HCT116 (cell line): ENCODE results near the gene SEC23IP. TPM values are rescaled to one million over a fixed set of nuclear protein-coding genes. Genes with fewer than 3 reads are reported as not detected.

ENCODE experiments used
- ATAC-seq: fragments of 200-7000 bp; cut with Tn5 transposase; 2 replicates; pipeline ENCODE4 v1.9.1; 2020; ENCODE audit warnings: mild to moderate bottlenecking, moderate library complexity
- BruUV-seq: library from RNA; stranded (reverse); fragments of 400-500 nt; replicated peaks from 2 replicates; lab custom pipeline; 2021; lab: Mats Ljungman, UMichigan
- CTCF ChIA-PET: fragments of 300-600 bp; sonication (Branson Sonifier 250); formaldehyde crosslinking; loops from one replicate; lab custom pipeline; 2021; ENCODE audit warnings: antibody characterized with exemption; lab: Charles Lee
- POLR2A ChIA-PET: fragments of 300-600, 350-600 bp; sonication (Branson Sonifier 250); formaldehyde crosslinking; loops from one replicate; lab custom pipeline; 2021; ENCODE audit warnings: antibody characterized with exemption; lab: Charles Lee
- RAD21 ChIA-PET, 2 experiments: fragments of 300-600 bp; sonication (Branson Sonifier 250); formaldehyde crosslinking; loops; one replicate each; lab custom pipeline; 2023; ENCODE audit warnings: low total read pairs in 2 of 2; ENCODE audit not compliant: uncharacterized antibody in 2 of 2, unreplicated experiment in 2 of 2, low non-redundant PET in 1 of 2; lab: Charles Lee
- DNase-seq: peaks from one replicate; pipeline ENCODE4 v3.0.0-alpha.2; 2010; ENCODE audit warnings: low read depth, low spot score
- H2AFZ ChIP-seq: fragments of 200-600 bp; shearing (Covaris generic), sonication (generic); 2 replicates; pipeline ENCODE4 v1.6.1; 2017; ENCODE audit warnings: low read depth, mixed run types, mixed read lengths, antibody characterized with exemption, low read length; ENCODE audit not compliant: poor library complexity, severe bottlenecking
- H3K27ac ChIP-seq: 2 replicates; pipeline ENCODE4 v1.5.1; 2012; ENCODE audit warnings: low read depth, low read length
- H3K27me3 ChIP-seq: fragments of 200-600 bp; sonication (generic); 2 replicates; pipeline ENCODE4 v1.6.1; 2016; ENCODE audit warnings: mixed run types, low read length, mixed read lengths; ENCODE audit not compliant: insufficient read depth
- H3K36me3 ChIP-seq, 2 experiments: fragments of 200-500 bp in 1 of 2; fragments of 200-600 bp in 1 of 2; sonication (Bioruptor generic) in 1 of 2; sonication (generic) in 1 of 2; 2 replicates each; pipeline versions ENCODE4 v1.5.1 to v1.6.1; 2014 to 2016; ENCODE audit warnings: low read length in 2 of 2, inconsistent platforms in 1 of 2, mixed read lengths in 1 of 2, mixed run types in 1 of 2; ENCODE audit not compliant: insufficient read depth in 2 of 2, control insufficient read depth in 1 of 2
- H3K4me1 ChIP-seq, 2 experiments: fragments of 200-600 bp in 1 of 2; sonication (generic) in 1 of 2; 2 replicates each; pipeline versions ENCODE4 v1.5.1 to v1.6.1; 2012 to 2017; ENCODE audit warnings: low read length in 2 of 2, inconsistent platforms in 1 of 2, mild to moderate bottlenecking in 1 of 2, mixed read lengths in 1 of 2, mixed run types in 1 of 2, moderate library complexity in 1 of 2; ENCODE audit not compliant: insufficient read depth in 2 of 2, control insufficient read depth in 1 of 2
- H3K4me2 ChIP-seq: fragments of 200-600 bp; sonication (generic); 2 replicates; pipeline ENCODE4 v1.6.1; 2017; ENCODE audit warnings: mixed run types, low read length, mixed read lengths
- H3K4me3 ChIP-seq, 2 experiments: fragments of 200-600 bp in 1 of 2; sonication (generic) in 1 of 2; replicated peaks in 1 of 2; 2 replicates each; pipeline ENCODE4 v1.5.1; 2011 to 2016; ENCODE audit warnings: low read length in 2 of 2, control low read depth in 1 of 2, low read depth in 1 of 2, mild to moderate bottlenecking in 1 of 2, mixed read lengths in 1 of 2, mixed run types in 1 of 2
- H3K79me2 ChIP-seq: fragments of 200-600 bp; sonication (generic); 2 replicates; pipeline ENCODE4 v1.6.1; 2017; ENCODE audit warnings: mild to moderate bottlenecking, mixed run types, low read length, moderate library complexity, mixed read lengths; ENCODE audit not compliant: insufficient read depth
- H3K9ac ChIP-seq: fragments of 200-600 bp; sonication (generic); 2 replicates; pipeline ENCODE4 v1.6.1; 2016; ENCODE audit warnings: low read length, mixed read lengths
- H3K9me2 ChIP-seq: fragments of 200-600 bp; sonication (generic), shearing (Covaris generic); 2 replicates; pipeline ENCODE4 v1.6.1; 2017; ENCODE audit warnings: mixed run types, mild to moderate bottlenecking, moderate library complexity; ENCODE audit not compliant: insufficient read depth
- H3K9me3 ChIP-seq, 2 experiments: fragments of 200-500 bp in 1 of 2; fragments of 200-600 bp in 1 of 2; sonication (Bioruptor generic) in 1 of 2; sonication (generic) in 1 of 2; 2 replicates each; pipeline ENCODE4 v1.6.1; 2014 to 2017; ENCODE audit warnings: low read length in 2 of 2, mixed read lengths in 2 of 2, inconsistent platforms in 1 of 2, low read depth in 1 of 2, mild to moderate bottlenecking in 1 of 2, mixed run types in 1 of 2, moderate library complexity in 1 of 2; ENCODE audit not compliant: control insufficient read depth in 1 of 2, insufficient read depth in 1 of 2
- H4K20me1 ChIP-seq: fragments of 200-600 bp; sonication (generic), shearing (Covaris generic); 2 replicates; pipeline ENCODE4 v1.6.1; 2017; ENCODE audit warnings: mixed run types, mild to moderate bottlenecking, moderate library complexity; ENCODE audit not compliant: insufficient read depth
- ELF1 ChIP-seq: IDR thresholded peaks from 2 replicates; pipeline ENCODE4 v1.6.1; 2012; ENCODE audit warnings: low read depth, borderline replicate concordance
- EZH2 ChIP-seq: fragments of 200-600 bp; sonication (generic); IDR thresholded peaks from 2 replicates; pipeline ENCODE4 v1.6.1; 2017; ENCODE audit warnings: antibody characterized with exemption, mixed run types
- POLR2AphosphoS5 ChIP-seq: IDR thresholded peaks from 2 replicates; pipeline ENCODE4 v1.6.1; 2011; ENCODE audit warnings: mild to moderate bottlenecking, low read depth, low read length, moderate library complexity
- SP1 ChIP-seq: IDR thresholded peaks from 2 replicates; pipeline ENCODE4 v1.6.1; 2012; ENCODE audit warnings: low read depth
- YY1 ChIP-seq: IDR thresholded peaks from 2 replicates; pipeline ENCODE4 v1.6.1; 2011; ENCODE audit warnings: low read length, low read depth, moderate library complexity, mild to moderate bottlenecking; ENCODE audit not compliant: insufficient replicate concordance; ENCODE audit errors: extremely low read depth
- ZFX ChIP-seq: fragments of 450-650 bp; IDR thresholded peaks from 2 replicates; pipeline ENCODE4 v1.6.1; 2017
- intact Hi-C: fragments of 100-400 bp; cut with micrococcal nuclease; formaldehyde crosslinking; loops from 2 replicates; pipeline ENCODE4 v1.10.0; 2022
- total RNA-seq: library from RNA; stranded (reverse); gene quantifications from one replicate; pipeline ENCODE4 v1.2.1, GENCODE V29; 2021; ENCODE audit not compliant: unreplicated experiment
- TF ChIP-seq, protein P1 (sequence below): IDR thresholded peaks from 2 replicates; pipeline ENCODE4 v1.6.1; 2012; ENCODE audit warnings: low read depth
- TF ChIP-seq, protein P2 (sequence below): IDR thresholded peaks from 2 replicates; pipeline ENCODE4 v1.6.1; 2012
- TF ChIP-seq, protein P3 (sequence below): IDR thresholded peaks from 2 replicates; pipeline ENCODE4 v1.6.1; 2012
- TF ChIP-seq, protein P4 (sequence below), 3 experiments: fragments of 200-600 bp in 1 of 3; sonication (generic) in 1 of 3; IDR thresholded peaks in 2 of 3; conservative IDR thresholded peaks in 1 of 3; 2 replicates each; pipeline ENCODE4 v1.5.1; 2012 to 2017; ENCODE audit warnings: low read depth in 2 of 3, low read length in 2 of 3, antibody characterized with exemption in 1 of 3, borderline replicate concordance in 1 of 3, control low read depth in 1 of 3, mild to moderate bottlenecking in 1 of 3, mixed read lengths in 1 of 3, mixed run types in 1 of 3, moderate library complexity in 1 of 3; ENCODE audit not compliant: insufficient read depth in 1 of 3
- TF ChIP-seq, protein P5 (sequence below): IDR thresholded peaks from 2 replicates; pipeline ENCODE4 v1.6.1; 2011; ENCODE audit warnings: mild to moderate bottlenecking, low read length, moderate library complexity; ENCODE audit not compliant: insufficient replicate concordance; ENCODE audit errors: extremely low read depth

The SEC23IP gene
- total RNA-seq, 1 experiment from 2014 or later, result 122 TPM

DNA sequence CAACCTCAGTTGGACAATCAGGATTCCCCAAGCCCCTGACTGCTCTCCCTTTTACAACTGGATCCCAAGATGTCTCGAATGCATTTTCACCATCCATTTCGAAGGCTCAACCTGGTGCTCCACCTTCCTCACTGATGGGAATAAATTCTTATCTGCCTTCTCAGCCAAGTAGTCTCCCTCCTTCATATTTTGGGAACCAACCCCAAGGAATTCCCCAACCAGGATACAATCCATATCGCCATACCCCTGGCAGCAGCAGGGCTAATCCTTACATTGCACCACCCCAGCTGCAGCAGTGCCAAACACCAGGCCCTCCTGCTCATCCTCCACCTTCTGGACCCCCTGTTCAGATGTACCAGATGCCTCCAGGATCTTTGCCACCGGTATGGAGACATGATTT is 6.0 kb downstream of the SEC23IP start:
- ATAC-seq, result no peak
- Histone ChIP-seq H3K9me3 (no peaks in the 10 kb centered on the region), H3K9ac (no peak overlapping the region), H3K36me3 (peaks cover 40 to 48% of the 10 kb centered on the region in 2 experiments), H3K4me3 (no peak overlapping the region), H3K4me2 (no peak overlapping the region), H3K9me2 (no peaks in the 10 kb centered on the region), H3K79me2 (peaks cover 98% of the 10 kb centered on the region), H3K27me3 (no peaks in the 10 kb centered on the region), H3K4me1 (peaks cover 0 to 8% of the 10 kb centered on the region in 2 experiments; a peak in 3 of 4 replicates), H2AFZ (no peak overlapping the region), H4K20me1 (peaks cover 27% of the 10 kb centered on the region; the same call in 1 of the 2 replicates), H3K27ac (no peak overlapping the region)
- RAD21 ChIA-PET, result no interaction called here
- TF ChIP-seq, protein P1, sequence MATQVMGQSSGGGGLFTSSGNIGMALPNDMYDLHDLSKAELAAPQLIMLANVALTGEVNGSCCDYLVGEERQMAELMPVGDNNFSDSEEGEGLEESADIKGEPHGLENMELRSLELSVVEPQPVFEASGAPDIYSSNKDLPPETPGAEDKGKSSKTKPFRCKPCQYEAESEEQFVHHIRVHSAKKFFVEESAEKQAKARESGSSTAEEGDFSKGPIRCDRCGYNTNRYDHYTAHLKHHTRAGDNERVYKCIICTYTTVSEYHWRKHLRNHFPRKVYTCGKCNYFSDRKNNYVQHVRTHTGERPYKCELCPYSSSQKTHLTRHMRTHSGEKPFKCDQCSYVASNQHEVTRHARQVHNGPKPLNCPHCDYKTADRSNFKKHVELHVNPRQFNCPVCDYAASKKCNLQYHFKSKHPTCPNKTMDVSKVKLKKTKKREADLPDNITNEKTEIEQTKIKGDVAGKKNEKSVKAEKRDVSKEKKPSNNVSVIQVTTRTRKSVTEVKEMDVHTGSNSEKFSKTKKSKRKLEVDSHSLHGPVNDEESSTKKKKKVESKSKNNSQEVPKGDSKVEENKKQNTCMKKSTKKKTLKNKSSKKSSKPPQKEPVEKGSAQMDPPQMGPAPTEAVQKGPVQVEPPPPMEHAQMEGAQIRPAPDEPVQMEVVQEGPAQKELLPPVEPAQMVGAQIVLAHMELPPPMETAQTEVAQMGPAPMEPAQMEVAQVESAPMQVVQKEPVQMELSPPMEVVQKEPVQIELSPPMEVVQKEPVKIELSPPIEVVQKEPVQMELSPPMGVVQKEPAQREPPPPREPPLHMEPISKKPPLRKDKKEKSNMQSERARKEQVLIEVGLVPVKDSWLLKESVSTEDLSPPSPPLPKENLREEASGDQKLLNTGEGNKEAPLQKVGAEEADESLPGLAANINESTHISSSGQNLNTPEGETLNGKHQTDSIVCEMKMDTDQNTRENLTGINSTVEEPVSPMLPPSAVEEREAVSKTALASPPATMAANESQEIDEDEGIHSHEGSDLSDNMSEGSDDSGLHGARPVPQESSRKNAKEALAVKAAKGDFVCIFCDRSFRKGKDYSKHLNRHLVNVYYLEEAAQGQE, result no peak
- TF ChIP-seq, protein P2, sequence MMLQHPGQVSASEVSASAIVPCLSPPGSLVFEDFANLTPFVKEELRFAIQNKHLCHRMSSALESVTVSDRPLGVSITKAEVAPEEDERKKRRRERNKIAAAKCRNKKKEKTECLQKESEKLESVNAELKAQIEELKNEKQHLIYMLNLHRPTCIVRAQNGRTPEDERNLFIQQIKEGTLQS, result no peak
- TF ChIP-seq, protein P3, sequence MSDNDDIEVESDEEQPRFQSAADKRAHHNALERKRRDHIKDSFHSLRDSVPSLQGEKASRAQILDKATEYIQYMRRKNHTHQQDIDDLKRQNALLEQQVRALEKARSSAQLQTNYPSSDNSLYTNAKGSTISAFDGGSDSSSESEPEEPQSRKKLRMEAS, result no peak
- TF ChIP-seq, protein P4, sequence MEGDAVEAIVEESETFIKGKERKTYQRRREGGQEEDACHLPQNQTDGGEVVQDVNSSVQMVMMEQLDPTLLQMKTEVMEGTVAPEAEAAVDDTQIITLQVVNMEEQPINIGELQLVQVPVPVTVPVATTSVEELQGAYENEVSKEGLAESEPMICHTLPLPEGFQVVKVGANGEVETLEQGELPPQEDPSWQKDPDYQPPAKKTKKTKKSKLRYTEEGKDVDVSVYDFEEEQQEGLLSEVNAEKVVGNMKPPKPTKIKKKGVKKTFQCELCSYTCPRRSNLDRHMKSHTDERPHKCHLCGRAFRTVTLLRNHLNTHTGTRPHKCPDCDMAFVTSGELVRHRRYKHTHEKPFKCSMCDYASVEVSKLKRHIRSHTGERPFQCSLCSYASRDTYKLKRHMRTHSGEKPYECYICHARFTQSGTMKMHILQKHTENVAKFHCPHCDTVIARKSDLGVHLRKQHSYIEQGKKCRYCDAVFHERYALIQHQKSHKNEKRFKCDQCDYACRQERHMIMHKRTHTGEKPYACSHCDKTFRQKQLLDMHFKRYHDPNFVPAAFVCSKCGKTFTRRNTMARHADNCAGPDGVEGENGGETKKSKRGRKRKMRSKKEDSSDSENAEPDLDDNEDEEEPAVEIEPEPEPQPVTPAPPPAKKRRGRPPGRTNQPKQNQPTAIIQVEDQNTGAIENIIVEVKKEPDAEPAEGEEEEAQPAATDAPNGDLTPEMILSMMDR (IDR thresholded peaks at IDR 0.05 in 2 of 3, conservative IDR thresholded peaks at IDR 0.05 in 1 of 3; ENCODE audit: borderline replicate concordance in 1 of 3, insufficient read depth in 1 of 3, low read depth in 2 of 3, low read length in 2 of 3), result no peak
- no peak for TF ChIP-seq SP1
- no peak for TF ChIP-seq EZH2
- TF ChIP-seq YY1, result no peak
- TF ChIP-seq ZFX, result no peak
- no peak for TF ChIP-seq POLR2AphosphoS5
- no peak for TF ChIP-seq ELF1
- TF ChIP-seq, protein P5, sequence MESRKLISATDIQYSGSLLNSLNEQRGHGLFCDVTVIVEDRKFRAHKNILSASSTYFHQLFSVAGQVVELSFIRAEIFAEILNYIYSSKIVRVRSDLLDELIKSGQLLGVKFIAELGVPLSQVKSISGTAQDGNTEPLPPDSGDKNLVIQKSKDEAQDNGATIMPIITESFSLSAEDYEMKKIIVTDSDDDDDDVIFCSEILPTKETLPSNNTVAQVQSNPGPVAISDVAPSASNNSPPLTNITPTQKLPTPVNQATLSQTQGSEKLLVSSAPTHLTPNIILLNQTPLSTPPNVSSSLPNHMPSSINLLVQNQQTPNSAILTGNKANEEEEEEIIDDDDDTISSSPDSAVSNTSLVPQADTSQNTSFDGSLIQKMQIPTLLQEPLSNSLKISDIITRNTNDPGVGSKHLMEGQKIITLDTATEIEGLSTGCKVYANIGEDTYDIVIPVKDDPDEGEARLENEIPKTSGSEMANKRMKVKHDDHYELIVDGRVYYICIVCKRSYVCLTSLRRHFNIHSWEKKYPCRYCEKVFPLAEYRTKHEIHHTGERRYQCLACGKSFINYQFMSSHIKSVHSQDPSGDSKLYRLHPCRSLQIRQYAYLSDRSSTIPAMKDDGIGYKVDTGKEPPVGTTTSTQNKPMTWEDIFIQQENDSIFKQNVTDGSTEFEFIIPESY, result no peak
- POLR2A ChIA-PET, result no interaction called here
- DNase-seq, result no peak
- intact Hi-C loops, result no loop called here
- CTCF ChIA-PET, result no interaction called here
- no TSS peak for BruUV-seq
